Stimulated activated naive CD8-positive, alpha-beta T cell treated with anti-CD3 and anti-CD28 coated beads, Interleukin-15, amount 100 ng/mL, for 72 hours (primary cell): Measurements from ENCODE around the gene TMEM141.
A peak's percentile ranks its signal among the peaks of the same experiment; 100 is the strongest.

Source experiments
- ATAC-seq: fragments of 150-1000 bp; cut with Tn5 transposase; 2 replicates; pipeline ENCODE4 v1.10.0; 2021; ENCODE audit warnings: mild to moderate bottlenecking, moderate library complexity
- DNase-seq, 2 donors: peaks; one replicate each; pipeline ENCODE4 v3.0.0; 2021 to 2022
- H3K27ac Mint-ChIP-seq, 2 donors: one replicate each; pipeline ENCODE4 v1.8.0; 2022; ENCODE audit warnings: mild to moderate bottlenecking in 2 of 2, mixed read lengths in 2 of 2, moderate library complexity in 2 of 2
- H3K27me3 Mint-ChIP-seq: one replicate; pipeline ENCODE4 v1.8.0; 2022; ENCODE audit warnings: mixed read lengths
- H3K4me1 Mint-ChIP-seq: one replicate; pipeline ENCODE4 v1.8.0; 2022; ENCODE audit warnings: mild to moderate bottlenecking, mixed read lengths
- H3K4me3 Mint-ChIP-seq, 2 donors: one replicate each; pipeline ENCODE4 v1.8.0; 2022; ENCODE audit warnings: mild to moderate bottlenecking in 2 of 2, mixed read lengths in 2 of 2, moderate library complexity in 1 of 2
- H3K9me3 Mint-ChIP-seq, 2 donors: one replicate each; pipeline ENCODE4 v1.8.0; 2022; ENCODE audit warnings: mixed read lengths in 2 of 2

Gene TMEM141

DNA sequence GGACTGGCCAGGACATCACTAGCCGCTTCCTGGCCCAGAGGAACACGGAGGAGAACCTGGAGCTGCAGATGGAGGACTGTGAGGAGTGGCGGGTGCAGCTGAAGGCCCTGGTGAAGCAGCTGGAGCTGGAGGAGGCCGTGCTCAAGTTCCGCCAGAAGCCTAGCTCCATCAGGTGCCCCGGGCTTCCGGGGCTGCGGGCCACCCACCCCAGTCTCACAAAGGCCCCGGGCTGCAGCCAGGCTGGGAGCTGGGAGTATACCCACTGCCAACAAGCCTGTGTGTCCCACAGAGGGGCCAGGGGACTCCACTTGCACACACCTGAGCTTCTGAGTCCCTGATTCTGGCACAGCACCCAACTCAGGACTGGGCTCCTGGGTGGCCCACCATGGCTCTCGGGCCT, 14.9 kb downstream of the TMEM141 start:
- H3K9me3 Mint-ChIP-seq, result no peaks in the 10 kb centered on the region
- DNase-seq (no peak), ATAC-seq (no peak)
- peaks cover 44% of the 10 kb centered on the region for H3K4me1 Mint-ChIP-seq
- H3K4me3 Mint-ChIP-seq, result peak overlapping the region; percentile 88 to 93
- H3K27ac Mint-ChIP-seq, result no peak overlapping the region
- H3K27me3 Mint-ChIP-seq, result peaks cover 13% of the 10 kb centered on the region

DNA sequence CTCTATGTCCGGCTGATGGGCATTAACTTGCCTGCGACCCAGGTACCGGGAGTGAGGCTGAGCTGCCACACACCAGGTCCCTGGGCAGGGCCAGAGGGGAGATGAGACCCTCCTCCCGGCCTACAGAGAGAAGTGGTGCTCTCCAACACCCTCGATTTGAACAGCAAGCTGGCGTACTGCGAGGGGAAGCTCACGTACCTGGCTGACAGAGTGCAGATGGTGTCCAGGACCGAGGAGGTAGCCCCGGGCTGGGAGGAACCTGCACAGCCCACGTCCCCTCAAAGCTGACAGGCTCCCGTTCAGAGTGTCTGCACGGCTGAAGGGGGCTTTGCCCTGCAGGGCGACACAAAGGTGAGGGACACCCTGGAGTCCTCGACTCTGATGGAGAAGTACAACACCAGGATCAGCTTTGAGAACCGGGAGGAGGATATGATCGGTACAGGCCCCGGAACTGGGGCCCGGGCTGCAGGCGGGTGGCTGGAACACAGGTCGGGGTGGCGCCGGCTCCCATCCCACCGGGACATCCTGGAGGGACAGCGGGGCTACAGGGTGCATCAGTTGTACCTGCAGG, 15.6 kb downstream of the TMEM141 start:
- Mint-ChIP-seq H3K27ac (peak overlapping the region; percentile 33 to 85), H3K9me3 (no peaks in the 10 kb centered on the region), H3K27me3 (peaks cover 7% of the 10 kb centered on the region), H3K4me1 (peaks cover 42% of the 10 kb centered on the region), H3K4me3 (peak overlapping the region; percentile 88 to 93)
- DNase-seq (no peak), ATAC-seq (no peak)

DNA sequence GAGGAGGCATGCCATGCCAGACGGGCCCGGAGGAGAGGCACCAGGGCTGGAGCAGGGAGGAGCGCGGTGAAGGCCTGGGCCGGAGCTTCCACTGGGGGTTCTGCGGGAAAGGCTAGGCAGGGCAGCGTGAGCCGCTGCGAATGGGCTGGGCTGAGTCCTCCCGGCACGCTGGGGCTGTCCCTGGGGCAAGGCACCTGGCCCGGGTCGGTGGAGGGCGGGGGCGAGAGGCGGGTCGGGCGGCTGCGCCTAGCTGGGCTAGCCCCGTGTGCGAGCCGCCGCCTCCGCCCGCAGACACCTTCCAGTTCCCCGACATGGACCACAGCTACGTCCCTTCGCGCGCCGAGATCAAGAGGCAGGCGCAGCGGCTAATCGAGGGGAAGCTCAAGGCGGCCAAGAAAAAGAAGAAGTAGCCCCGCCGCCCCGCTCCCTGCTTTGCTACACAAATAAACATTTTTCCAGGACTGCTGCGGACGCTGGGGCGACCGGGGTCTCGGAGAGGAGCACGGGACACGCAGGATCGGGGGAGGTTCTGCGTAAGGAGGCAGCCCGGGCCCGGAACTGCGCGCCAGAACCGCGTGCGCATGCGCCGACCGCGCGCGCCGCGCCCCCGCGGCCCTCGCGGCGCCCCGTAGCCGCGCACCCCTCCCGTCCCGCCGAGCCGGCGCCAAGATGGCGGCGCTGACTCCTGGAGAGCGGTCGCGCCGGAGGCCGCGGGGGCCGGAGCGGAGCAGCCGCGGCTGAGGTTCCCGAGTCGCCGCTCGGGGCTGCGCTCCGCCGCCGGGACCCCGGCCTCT, 16.3 kb downstream of the TMEM141 start, which contains the start of gene RABL6:
RABL6 (plus strand) TSS at position 668 of the 794 bp plus-strand sequence. CDS start 249 bp downstream, outside the sequence.
- ATAC-seq (peak; percentile 88), DNase-seq (peak; percentile 82 to 86)
- peak within 1 kb of the TSS; percentile 85 to 92 for H3K27ac Mint-ChIP-seq
- no peaks in the 10 kb centered on the region for H3K9me3 Mint-ChIP-seq
- H3K4me3 Mint-ChIP-seq, result peak within 1 kb of the TSS; percentile 88 to 93
- peaks cover 43% of the 10 kb centered on the region for H3K4me1 Mint-ChIP-seq
- H3K27me3 Mint-ChIP-seq, result no peaks in the 10 kb centered on the region

DNA sequence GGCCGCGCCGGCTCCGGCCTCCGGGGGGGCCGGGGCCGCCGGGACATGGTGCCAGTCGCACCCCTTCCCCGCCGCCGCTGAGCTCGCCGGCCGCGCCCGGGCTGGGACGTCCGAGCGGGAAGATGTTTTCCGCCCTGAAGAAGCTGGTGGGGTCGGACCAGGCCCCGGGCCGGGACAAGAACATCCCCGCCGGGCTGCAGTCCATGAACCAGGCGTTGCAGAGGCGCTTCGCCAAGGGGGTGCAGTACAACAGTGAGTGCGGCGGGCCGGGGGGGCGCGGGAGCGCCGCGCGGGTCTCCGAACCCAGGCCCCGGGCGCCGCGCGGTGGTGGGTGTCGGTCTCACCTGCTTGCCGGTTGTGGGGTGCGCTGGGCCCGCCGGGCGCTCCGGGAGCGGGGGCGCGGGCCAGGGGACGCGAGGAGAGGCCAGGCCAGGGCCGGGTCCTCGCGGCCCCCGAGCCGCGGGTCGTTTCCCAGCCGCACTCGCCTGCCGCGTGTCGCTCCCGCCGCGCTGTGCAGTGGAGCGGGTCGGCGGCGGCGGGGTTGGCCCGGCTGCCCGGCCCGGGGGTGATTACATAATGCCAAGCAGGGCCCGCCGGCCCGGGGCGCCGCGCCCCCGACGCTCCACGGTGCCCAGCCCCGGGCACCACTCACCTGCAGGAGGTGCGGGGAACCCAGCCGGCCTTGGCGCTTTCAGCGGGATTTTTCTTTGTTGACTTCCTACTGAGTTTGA, 17.1 kb downstream of the TMEM141 start:
- Mint-ChIP-seq H3K27ac (peak overlapping the region; percentile 42 to 90), H3K4me1 (peaks cover 51% of the 10 kb centered on the region), H3K4me3 (peak overlapping the region; percentile 83 to 89), H3K27me3 (no peaks in the 10 kb centered on the region), H3K9me3 (no peaks in the 10 kb centered on the region)
- ATAC-seq (peak; percentile 59), DNase-seq (peak; percentile 45 to 54)

DNA sequence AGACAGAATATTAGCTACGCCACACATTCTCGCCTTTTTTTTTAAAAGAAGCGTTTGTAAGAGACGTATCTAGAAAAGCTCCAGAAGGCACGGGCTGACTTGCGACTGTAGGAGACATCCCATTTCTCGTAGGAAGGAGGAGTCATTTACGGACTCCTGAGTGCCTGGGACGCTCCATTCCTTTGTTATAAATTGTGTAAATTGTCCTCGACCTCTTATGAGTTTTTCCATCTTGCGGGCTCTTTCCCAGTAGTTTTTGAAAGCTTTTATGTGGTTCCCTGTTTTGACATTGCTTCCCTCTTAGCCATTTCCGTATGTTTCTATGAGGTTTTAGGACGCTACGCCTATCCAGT, 17.6 kb downstream of the TMEM141 start:
- DNase-seq (no peak), ATAC-seq (no peak)
- no peaks in the 10 kb centered on the region for H3K27me3 Mint-ChIP-seq
- peak overlapping the region; percentile 83 to 89 for H3K4me3 Mint-ChIP-seq
- peaks cover 56% of the 10 kb centered on the region for H3K4me1 Mint-ChIP-seq
- no peaks in the 10 kb centered on the region for H3K9me3 Mint-ChIP-seq
- peak overlapping the region in 1 of 2 donors; percentile 90 for H3K27ac Mint-ChIP-seq

DNA sequence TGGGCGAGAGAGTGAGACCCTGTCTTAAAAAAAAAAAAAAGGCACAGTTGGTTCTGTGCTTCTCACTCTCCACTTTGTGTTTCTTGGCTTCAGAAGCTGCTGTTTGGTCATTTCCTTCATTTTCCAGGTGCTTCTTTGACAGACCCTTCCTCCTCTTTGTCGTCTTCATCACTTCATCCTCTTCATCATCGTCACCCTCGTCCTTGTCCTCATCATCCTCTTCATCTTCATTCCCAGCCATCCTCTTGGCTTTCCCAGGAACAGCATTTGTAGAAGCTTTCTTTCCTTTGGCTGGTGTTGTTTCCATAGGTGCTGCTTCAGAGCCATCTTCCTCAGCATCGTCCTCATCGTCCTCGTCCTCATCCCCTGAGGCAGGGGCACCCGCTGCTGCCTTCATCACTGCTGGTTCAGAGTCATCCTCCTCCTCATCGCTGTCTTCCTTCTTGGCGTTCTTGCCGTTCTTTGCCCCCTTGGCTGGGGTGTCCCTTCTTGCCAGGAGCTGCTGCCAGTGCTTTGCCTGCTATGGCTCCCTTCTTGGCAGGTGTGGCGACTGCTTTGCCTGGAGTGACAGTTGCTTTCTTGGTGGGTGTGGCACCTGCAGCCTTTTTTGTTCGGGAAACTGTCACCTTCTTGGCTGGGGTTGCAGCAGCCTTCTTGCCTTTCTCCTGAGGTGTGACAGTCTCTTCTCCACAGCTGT, 23.7 kb downstream of the TMEM141 start:
- DNase-seq, result no peak
- Mint-ChIP-seq H3K27ac (no peak overlapping the region), H3K27me3 (no peaks in the 10 kb centered on the region), H3K4me1 (peaks cover 35% of the 10 kb centered on the region), H3K4me3 (no peak overlapping the region), H3K9me3 (no peaks in the 10 kb centered on the region)
- no peak for ATAC-seq

DNA sequence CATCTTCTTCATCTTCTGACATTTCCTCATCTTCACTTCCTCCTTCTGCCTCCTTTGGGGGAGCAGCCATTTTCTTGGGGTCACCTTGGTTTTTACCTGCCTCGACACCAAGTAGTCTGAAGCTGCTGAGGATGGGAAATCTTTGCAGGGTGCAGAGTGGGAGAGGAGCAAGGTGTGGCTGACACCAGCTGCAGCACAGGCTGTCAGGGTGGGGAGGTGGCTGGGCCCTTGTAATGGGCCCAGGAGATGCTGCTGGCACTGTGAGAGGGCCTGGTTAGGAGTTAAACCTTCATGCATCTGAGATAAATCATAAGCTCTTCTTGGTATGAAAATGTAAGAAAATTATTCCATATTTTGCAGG, 24.3 kb downstream of the TMEM141 start:
- Mint-ChIP-seq H3K27ac (no peak overlapping the region), H3K27me3 (no peaks in the 10 kb centered on the region), H3K4me3 (no peak overlapping the region), H3K9me3 (no peaks in the 10 kb centered on the region), H3K4me1 (peaks cover 30% of the 10 kb centered on the region)
- DNase-seq (no peak), ATAC-seq (no peak)

DNA sequence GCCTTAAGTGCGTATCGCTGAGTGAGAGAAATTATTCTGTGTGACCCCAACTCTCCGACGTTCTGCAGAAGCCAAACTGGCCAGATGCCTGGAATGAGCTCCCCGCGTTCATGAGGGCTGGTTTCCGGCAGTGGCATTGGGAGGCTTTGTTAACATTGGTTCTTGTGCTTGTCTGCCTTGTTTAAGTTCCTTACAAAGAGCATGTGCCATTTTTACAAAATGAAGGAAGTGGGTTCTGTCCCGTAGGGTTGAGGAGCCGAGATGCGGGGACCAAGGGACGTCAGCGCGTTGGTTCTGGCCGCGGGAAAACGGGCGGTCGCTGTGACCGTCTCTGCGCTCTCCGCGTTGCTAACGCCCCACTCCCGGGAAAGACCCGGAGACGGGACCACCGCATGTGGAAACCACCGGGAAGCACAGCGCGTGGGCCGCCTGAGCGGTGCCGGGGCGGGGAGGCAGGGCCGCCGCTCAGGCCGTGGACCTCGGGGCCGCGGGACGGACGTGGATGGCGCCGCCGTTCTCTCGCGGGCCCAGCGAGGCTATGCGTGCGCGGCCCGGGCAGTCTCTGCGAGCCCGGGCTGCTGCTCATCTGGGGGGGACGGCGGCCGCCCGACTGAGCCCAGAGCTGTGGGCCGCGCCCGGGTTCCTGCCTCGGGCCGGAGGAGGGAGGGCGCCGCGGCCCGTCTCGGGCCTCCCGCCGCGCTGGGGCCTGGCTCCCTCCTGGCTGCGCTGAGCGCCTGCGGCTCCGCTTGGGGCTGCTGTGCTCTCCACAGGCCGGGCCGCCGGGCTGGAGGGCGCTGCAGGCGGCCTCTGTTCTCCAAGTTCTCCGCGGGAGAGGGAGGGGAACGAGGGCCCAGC, 30.1 kb downstream of the TMEM141 start:
- peak; percentile 51 for ATAC-seq
- Mint-ChIP-seq H3K4me1 (peaks cover 13% of the 10 kb centered on the region), H3K27ac (peak overlapping the region in 1 of 2 donors; percentile 90), H3K27me3 (no peaks in the 10 kb centered on the region), H3K9me3 (no peaks in the 10 kb centered on the region), H3K4me3 (peak overlapping the region; percentile 37 to 77)
- no peak for DNase-seq

DNA sequence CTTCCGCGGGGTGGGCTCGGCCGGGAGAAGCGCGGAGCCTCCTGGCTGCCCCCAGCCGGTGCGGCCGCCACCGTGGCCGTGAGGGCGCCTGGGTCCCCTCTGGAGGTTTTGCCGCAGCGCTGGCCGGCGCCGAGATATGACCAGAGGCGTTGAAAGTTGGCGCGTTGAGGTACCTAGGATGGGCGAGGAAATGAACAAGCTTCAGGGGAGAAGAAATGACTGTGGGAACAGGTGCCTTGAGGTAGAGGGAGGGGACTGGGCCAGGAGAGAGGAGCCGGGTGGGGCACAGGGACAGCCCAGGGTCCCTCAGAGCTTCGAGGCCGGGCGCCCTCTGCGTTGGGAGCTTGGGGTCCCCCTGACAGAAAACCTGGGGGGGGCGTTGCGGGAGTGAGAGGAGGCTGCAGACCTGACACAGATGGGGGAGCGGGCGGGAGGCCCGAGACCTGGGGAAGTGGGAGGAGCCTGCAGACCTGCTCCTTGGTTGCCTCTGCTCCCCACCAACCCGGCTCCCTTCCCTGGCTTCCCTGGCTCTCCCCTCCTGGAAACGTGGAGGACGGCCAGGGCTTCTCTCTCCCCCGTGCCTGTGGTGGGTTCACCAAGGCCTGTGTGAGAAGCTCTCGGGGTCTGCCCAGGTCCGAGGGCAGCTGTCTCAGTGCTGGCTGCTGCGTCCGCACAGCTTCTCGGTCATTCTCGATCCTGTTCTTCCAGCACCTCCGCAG, 30.8 kb downstream of the TMEM141 start:
- Mint-ChIP-seq H3K27ac (no peak overlapping the region), H3K4me1 (peaks cover 11% of the 10 kb centered on the region), H3K27me3 (no peaks in the 10 kb centered on the region), H3K4me3 (peak overlapping the region in 1 of 2 donors; percentile 33), H3K9me3 (no peaks in the 10 kb centered on the region)
- DNase-seq (no peak), ATAC-seq (no peak)

DNA sequence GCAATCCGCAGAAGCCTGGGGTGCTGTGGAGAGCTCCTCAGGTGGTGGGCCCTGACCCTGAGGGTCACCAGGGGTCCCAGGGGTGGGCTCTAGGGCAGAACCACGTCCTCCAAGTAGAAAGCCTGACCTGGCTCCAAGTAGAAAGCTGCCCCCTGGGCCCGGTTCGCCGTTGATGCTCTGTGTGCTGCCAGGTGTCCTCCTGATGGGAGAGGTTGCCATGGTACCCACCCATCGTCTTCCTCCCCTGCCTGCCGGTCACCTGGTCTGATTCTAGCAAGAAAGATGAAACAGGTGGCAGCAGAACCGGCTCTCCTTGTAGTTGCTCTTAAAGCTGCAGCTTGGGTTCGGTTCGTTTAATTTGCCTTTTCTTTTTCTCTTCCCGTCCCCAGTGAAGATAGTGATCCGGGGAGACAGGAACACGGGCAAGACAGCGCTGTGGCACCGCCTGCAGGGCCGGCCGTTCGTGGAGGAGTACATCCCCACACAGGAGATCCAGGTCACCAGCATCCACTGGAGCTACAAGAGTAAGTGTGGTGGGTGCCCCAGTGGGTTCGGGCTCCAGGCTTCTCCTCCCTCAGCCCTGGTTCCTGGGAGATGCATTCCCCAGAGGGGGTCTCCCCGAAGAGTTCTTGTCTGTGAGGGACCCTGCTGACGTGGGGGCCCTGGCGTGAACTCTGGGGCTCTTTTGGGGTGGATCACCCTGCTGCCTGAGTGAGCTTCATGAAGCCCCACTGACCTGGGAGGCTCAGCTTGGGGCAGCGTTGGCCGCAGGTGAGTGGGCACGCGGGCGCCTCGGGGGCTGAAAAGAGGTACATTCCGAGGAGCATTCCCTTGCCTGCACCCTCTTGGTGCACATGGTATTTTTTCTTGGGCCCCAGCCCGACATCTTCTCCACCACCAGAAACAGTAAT, 32.2 kb downstream of the TMEM141 start:
- no peaks in the 10 kb centered on the region for H3K27me3 Mint-ChIP-seq
- peak overlapping the region in 1 of 2 donors; percentile 67 for H3K27ac Mint-ChIP-seq
- DNase-seq, result no peak
- peaks cover 8% of the 10 kb centered on the region for H3K4me1 Mint-ChIP-seq
- no peak for ATAC-seq
- no peaks in the 10 kb centered on the region for H3K9me3 Mint-ChIP-seq
- no peak overlapping the region for H3K4me3 Mint-ChIP-seq

DNA sequence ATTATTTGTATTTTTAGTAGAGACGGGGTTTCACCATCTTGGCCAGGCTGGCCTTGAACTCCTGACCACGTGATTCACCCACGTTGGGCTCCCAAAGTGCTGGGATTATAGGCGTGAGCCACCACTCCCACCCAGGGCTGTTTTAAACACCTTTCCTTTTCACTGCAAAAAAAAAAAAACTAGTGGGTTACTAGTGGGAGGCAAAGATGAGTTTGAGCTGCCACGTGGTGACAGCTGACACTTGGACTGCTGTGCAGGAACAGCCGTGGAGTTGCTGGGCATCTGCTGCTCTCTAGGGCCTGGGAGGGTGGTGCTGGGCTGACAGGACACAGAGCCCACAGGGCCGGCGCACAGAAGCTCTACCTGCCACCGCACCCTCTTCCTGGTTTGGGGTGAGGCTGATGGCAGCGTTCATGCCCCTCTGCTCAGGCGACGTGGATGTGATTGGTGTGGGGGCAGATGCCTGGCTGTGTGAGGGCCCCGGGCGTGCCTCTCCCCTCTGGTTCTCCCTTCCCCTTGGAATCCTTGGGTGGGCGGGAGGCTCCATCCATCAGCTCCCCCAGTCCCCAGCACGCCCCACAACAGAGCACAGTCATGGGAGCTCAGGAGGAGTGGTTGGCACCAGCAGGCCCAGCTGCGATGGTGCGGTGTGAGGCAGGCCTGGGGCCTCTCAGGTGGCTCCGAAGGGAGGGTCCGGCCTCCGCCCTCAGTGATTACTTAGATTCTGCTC, 33.5 kb downstream of the TMEM141 start:
- Mint-ChIP-seq H3K27me3 (no peaks in the 10 kb centered on the region), H3K9me3 (no peaks in the 10 kb centered on the region), H3K4me1 (peaks cover 8% of the 10 kb centered on the region), H3K4me3 (no peak overlapping the region), H3K27ac (peak overlapping the region in 1 of 2 donors; percentile 6)
- DNase-seq (no peak), ATAC-seq (peak; percentile 25)

DNA sequence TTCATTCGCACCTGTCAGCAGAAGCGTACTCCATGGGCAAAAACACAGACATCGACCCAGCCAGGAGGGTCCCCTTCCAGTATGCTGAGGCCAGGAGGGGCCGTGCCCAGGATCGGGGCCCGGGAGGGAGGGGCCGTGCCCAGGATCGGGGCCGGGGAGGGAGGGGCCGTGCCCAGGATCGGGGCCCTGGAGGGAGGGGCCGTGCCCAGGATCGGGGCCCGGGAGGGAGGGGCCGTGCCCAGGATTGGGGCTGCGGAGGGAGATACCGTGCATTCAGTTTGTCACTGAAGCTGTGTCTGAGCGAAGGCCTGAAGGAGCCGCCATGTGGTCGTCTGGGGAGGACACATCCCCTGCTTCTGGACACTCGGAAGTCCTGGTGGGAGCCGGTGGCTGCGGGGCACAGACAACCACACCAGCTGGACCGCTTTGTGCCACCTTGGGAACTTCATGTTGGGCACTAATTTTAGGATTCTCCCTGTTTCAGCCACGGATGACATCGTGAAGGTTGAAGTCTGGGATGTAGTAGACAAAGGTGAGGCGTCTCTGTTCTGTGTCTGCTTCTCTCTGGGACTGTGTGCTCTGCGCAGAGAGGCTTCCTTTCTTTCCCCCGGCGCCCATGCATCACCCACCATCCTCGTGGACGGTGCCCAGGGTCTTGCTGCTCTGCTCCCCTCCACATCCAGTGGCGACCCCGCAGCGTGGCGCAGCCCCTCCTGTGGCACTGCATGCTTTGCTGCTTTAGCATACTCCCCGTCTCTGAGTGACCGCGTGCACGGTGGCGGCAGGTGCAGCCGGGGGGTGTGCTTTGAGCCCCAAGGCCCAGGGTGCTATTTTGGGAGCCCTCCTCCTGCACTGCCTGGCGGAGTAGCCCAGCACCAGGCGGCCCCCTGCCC, 34.4 kb downstream of the TMEM141 start:
- no peak overlapping the region for H3K4me3 Mint-ChIP-seq
- H3K9me3 Mint-ChIP-seq, result no peaks in the 10 kb centered on the region
- H3K4me1 Mint-ChIP-seq, result peaks cover 8% of the 10 kb centered on the region
- H3K27me3 Mint-ChIP-seq, result no peaks in the 10 kb centered on the region
- ATAC-seq (peak; percentile 47), DNase-seq (no peak)
- H3K27ac Mint-ChIP-seq, result no peak overlapping the region
